Activated CD4-positive, alpha-beta T cell treated with anti-CD3 and anti-CD28 coated beads, Interleukin-2, amount 50 U/mL, for 1 hour (primary cell): ENCODE results near the gene DIS3L.
"Not testable (repeated sequence)": the region's sequence is repeated elsewhere in the genome, so short reads cannot be mapped to it uniquely, and the experiment has no call there.

Source experiments
- DNase-seq: peaks from one replicate; pipeline ENCODE4 v3.0.0-alpha.2; 2020

Gene DIS3L

GRCh38 chr15:66278671-66279070, 14.7 kb upstream of the DIS3L start:
- DNase-seq = no peak

- no peak for DNase-seq
Measured at GRCh38 chr15:66284271-66284670, 9.1 kb upstream of the DIS3L start.

GRCh38 chr15:66285533-66286280, 7.7 kb upstream of the DIS3L start:
- no peak for DNase-seq

GRCh38 chr15:66287461-66288057, 5.8 kb upstream of the DIS3L start:
- no peak for DNase-seq

- DNase-seq = no peak
Measured at GRCh38 chr15:66288093-66288492, 5.3 kb upstream of the DIS3L start.

- no peak for DNase-seq
Measured at GRCh38 chr15:66288551-66289185, 4.7 kb upstream of the DIS3L start.

- DNase-seq = no peak
Measured at GRCh38 chr15:66290007-66290406, 3.4 kb upstream of the DIS3L start.

GRCh38 chr15:66290518-66290917, 2.9 kb upstream of the DIS3L start:
- DNase-seq = no peak

GRCh38 chr15:66291816-66292570, 1.4 kb upstream of the DIS3L start:
- no peak for DNase-seq

GRCh38 chr15:66292571-66293418, 573 bp upstream of the DIS3L start:
- DNase-seq = no peak

- DNase-seq = peak; percentile 39
Measured at GRCh38 chr15:66294157-66294931, 976 bp downstream of the DIS3L start.

GRCh38 chr15:66294932-66295235, 1.5 kb downstream of the DIS3L start:
- DNase-seq = no peak

GRCh38 chr15:66296186-66296585, 2.8 kb downstream of the DIS3L start:
- DNase-seq = no peak

GRCh38 chr15:66298803-66299251, 5.5 kb downstream of the DIS3L start:
- DNase-seq = no peak

- no peak for DNase-seq
Measured at GRCh38 chr15:66302489-66303278, 9.3 kb downstream of the DIS3L start.

- not testable (repeated sequence) for DNase-seq
Measured at GRCh38 chr15:66304425-66304824, 11.1 kb downstream of the DIS3L start.

GRCh38 chr15:66306381-66306780, 13.0 kb downstream of the DIS3L start:
- DNase-seq = no peak

GRCh38 chr15:66308531-66308930, 15.2 kb downstream of the DIS3L start:
- no peak for DNase-seq

- DNase-seq = no peak
Measured at GRCh38 chr15:66309828-66310227, 16.5 kb downstream of the DIS3L start.

GRCh38 chr15:66310786-66311185, 17.4 kb downstream of the DIS3L start:
- DNase-seq = no peak

GRCh38 chr15:66312144-66312543, 18.8 kb downstream of the DIS3L start:
- no peak for DNase-seq
